ENCODE data around the gene SLC39A5.
"Not testable (repeated sequence)": the region's sequence is repeated elsewhere in the genome, so short reads cannot be mapped to it uniquely, and the experiment has no call there.

Gene SLC39A5, protein sequence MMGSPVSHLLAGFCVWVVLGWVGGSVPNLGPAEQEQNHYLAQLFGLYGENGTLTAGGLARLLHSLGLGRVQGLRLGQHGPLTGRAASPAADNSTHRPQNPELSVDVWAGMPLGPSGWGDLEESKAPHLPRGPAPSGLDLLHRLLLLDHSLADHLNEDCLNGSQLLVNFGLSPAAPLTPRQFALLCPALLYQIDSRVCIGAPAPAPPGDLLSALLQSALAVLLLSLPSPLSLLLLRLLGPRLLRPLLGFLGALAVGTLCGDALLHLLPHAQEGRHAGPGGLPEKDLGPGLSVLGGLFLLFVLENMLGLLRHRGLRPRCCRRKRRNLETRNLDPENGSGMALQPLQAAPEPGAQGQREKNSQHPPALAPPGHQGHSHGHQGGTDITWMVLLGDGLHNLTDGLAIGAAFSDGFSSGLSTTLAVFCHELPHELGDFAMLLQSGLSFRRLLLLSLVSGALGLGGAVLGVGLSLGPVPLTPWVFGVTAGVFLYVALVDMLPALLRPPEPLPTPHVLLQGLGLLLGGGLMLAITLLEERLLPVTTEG

DNA sequence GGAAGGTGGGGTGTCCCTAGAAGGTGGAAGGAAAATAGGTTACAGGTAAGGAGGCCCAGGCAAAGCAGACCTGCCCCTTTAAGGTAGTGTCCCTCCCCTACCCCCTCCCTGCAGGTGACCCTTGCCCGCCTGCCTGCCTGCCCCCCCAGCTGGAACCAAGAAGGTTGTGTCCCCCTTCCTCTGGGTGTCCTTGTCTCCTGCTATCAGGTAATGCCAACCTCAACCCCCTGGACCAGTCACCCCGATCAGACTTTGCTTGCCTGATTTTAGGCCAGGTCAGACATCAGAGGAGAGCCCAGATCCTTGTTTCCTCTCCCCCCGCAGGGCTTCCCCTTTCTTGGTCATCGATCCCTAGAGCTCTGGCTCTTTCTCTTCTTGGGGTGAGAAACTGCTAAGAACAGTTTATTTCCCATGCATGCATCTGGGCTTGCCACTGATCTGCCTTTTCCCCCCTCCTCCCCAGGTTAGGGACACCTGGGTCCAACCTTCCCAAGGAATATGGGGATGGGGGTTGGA lies at the start of gene SLC39A5:
SLC39A5 (plus strand) TSS at position 136 of the 516 bp plus-strand sequence. CDS start 1,224 bp downstream, outside the sequence.
- no peak for DNase-seq

DNA sequence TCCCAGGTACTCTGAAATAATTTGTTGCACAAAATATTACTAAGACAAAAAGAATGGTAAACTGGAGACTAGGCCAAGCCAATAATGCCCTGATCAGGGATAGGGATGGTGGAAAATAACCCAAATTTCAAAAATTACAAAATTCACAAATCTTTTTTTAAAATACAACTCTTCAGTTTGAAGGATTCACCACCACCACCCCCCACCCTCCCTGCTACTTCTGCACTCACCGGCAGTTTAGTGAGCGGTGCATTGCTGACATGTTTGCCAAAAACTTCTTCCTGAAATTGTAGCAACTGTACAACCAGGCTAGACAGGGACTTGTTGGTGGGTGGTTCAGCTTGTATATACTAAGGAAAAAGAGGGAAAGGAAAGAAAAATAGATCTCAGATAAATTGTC lies 42.9 kb upstream of the SLC39A5 start:
- DNase-seq = no peak

DNA sequence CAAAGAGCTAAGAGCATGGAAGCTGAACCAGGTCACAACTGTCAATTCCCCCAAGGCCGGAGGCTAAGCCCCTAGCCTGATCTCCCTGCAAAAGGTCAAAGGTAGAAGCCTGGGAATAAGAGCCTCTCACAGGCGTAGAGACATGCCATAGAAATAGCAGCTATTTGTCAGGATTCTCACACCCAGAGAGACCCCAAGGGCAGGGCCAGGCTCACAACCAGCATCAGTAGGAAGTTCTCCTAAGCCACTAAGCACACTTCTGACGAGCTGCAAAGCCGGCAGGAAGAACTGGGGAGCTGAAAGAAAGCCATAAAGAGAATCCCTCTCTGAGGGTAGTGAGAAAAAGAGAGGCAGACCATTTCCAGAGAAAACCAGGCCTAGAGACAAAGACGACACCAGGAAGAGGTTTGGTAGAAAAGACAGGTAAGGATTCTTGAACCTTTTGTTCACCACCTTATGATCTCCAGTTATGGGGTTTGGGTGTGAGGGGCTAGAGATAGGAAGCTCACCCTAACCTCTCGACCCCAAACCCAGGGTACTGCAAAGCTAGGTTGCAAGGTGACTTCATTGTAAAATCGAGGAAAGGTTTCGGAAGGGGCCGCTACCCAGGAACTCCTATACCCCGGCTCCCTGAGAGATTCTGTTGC lies 41.6 kb upstream of the SLC39A5 start:
- DNase-seq = no peak

DNA sequence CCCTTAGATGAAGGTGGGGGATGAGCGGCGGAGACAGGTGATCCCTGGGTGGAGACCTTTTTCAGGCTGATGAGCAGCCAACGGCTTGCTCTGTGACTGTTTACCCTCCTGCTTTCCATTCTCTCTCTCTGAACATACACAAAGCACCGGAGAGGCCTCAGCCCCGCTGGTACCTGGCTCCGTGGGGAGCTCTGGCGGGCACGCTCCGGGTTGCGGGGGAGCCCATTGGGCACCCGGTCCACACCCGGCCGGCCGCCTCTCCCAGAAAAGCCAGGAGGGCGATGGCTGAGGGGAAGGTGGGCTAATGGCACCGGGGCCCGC lies 41.1 kb upstream of the SLC39A5 start:
- DNase-seq = peak; percentile 49

DNA sequence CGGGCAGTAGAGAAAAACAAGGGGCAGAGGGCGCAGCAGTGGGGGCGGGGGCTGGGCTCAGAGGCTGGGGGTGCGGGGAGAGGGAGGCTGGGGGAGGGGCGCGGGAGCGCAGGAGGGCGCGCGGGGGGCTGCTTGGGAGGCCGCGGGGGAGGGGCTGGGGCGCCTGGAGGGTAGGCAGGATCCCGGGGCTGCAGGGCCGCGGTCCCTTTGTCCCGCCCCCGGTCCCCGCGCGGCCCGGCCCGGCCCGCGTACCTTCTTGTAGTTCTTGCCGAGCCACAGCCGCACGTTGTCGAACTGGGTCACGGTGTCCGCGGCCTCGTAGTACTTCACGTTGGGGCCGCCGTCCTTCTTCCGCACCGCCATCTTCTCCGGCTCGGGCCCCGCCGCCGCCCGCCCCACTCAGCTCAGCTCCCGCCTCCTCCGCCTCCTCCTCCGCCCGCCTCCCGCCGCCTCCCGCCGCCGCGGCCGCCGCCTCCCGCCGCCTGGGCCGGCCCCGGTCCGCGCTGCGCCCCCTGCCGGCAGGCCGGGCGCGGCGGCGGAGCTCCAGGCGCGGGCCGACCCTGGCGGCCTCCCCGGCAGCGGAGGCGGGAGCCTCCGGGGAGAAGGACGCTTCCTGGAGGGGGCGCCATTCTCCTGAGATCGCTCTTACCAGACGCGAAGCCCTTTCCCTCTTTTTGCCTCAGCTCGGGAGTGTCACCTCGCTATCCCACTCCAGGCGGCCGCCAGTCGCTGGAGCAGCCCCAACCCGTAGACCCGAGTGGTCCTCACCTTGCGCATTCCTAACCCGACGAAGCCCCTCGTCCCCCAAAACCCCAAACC lies 40.5 kb upstream of the SLC39A5 start, which contains the start of gene SMARCC2:
SMARCC2 (minus strand) TSS at position 385 of the 819 bp plus-strand sequence; CDS start at position 363, 22 bp downstream.
- DNase-seq = peak; percentile 83

DNA sequence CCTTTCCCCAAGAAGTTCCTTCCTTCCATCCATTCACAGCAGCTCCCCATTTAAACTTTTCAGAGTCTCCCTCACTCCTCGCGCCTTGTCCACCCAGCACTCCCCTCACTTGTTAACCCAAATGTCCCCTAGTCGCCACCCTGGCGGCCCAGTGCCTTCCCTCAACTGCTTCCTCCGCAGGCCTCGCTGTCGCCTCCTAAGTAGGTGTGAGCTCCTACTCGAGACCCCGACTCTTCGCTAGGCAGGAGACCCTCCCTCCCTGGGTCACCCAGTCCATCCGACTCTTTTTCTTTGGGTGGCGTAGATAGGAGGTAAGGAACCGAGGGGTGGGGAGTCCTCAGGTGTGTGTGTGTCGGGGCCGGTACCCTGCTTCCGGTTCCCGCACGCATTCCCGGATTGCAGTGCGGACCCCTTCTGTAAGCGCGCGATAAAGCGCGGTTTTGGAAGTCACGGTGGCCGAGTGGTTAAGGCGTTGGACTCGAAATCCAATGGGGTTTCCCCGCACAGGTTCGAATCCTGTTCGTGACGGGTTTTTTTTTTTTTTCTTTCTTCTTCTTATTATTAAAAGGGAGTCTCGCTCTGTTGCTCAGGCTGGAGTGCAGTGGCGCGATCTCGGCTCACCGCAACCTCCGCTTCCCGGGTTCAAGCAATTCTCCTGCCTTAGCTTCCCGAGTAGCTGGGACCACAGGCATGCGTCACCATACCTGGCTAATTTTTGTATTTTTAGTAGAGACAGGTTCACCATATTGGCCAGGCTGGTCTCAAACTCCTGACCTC lies 39.7 kb upstream of the SLC39A5 start:
- DNase-seq = peak; percentile 87

DNA sequence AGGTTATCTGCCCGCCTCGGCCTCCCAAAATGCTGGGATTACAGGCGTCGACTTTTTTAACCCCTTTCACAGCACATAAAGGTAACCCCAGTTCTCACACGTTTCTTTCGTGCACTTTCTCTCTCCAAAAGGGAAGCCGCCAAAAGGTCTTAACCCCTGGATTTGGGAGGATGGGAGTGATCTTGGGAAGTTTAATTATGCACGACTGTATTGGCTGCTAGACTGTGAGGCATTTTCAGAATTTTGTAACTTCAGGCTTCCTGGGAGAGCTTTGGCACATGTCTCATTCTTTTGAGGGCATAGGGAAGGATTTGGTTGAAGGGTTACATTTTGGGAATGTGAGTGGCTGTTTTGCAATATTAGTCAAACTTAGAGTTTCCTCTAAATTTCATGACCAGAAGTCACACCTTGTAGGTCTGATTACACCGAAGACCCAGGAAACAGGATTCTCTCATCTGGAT lies 39.1 kb upstream of the SLC39A5 start:
- DNase-seq = peak; percentile 43

DNA sequence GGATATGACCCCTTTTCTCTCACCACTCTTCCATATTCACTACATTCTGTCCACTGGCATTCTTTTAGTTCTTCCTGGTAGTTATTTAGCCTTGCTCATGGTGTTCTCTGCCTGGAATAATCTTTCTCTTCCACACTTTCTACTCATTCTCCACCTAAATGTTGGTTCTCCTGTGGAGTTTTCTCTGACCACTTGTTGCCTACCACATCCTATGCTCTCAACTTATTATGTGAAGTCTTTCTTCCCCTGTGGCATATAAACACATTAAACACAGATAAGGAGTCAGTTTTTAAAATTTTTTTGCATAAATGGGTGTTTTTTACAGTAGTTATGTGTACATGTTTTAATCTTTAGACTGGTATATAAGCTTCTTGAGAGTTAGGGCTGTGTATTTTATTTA lies 37.3 kb upstream of the SLC39A5 start:
- no peak for DNase-seq

DNA sequence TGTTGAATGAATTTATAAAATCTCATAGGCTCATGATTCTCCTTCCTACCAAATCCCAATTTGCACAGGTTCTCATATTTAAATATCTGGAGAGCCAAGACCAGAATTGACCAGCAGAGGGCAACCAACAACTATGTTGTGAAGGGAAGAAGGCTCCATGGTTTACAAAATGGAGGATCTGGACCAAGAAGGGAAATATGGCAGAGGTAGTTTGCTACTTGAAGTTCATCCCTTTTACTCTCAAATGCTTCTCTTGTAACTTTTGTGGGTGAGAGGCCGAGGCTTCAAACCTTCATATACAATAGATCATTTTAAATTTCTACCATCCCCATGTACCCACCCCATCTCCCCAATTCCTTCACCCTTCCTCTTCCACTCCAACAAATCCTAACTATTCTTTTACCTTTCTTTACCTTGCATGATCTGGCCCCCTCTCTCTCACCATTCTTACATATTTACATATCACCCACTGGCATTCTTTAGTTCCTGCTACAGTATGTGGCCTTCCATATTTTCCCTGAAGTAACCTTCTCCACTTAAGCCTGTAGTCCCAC lies 36.7 kb upstream of the SLC39A5 start:
- peak; percentile 85 for DNase-seq

DNA sequence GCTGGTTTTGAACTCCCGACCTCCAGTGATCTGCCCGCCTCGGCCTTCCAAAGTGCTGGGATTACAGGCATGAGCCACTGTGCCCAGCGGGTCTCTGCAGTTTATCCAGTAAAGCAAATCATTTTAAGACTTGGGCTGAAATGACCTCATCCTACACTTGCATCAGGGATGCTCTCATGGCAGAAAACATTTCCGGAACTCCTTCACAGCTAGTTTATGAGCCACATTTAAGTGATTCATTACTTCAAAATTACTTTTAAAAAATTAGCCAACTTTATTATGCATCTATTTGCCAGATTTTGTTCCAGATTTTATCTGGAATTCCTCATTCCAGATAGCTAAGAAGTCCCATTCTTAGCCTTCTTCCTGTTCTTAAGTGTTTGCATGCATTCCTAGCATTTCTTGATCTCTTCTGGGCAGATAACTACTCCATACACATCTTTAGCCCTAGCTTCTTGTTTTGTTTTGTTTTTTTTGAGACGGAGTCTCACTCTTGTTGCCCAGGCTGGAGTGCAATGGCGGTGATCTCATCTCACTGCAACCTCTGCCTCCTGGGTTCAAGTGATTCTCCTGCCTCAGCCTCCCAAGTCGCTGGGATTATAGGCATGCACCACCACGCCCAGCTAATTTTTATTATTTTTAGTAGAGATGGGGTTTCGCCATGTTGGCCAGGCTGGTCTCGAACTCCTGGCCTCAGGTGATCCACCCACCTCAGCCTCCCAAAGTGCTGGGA lies 32.9 kb upstream of the SLC39A5 start:
- DNase-seq = not testable (repeated sequence)

DNA sequence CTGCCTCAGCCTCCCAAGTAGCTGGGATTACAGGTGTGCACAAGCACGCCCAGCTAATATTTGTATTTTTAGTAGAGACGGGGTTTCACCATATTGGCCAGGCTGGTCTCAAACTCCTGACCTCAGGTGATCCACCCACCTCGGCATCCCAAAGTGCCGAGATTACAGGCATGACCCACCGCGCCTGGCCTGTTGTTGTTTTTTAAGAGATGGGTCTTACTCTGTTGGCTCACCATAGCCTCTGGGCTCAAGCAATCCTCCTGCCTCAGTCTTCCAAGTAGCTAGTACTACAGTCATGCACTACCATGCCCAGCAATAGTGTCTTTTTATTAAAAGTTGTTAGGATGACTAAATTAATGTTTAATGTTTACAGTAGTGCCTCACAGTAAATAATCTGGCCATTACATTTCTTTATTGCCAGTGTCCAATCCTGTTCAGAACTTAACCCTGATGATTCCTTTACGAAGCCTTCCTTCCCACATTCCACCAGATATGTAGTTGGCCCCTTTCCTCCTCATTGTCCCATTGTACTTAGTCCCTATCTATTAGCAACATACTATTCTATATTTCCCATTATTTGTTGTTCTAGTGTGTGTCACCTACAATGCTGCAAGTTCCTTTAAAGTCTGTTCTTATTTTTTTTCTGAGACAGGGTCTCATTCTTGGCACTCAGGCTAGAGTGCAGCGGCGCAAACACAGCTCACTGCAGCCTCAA lies 31.8 kb upstream of the SLC39A5 start:
- DNase-seq = no peak

DNA sequence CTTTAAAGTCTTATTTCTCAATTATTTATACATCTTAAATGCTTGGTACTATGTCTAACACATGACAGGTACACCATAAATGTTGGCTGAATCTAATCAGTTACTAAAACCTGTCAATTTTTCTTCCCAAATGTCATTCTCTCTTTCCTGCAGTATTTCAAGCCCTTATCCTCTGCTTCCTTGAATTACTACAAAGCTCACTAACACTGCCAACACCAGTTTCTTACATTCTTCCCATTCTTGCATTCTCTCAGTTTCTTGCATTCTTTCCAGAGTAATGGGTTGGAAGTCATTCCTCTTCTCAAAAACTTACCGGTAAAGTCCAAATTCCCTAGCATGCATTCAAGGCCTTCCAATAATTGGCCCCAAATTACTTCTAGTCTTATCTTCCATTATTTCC lies 31.0 kb upstream of the SLC39A5 start:
- no peak for DNase-seq

DNA sequence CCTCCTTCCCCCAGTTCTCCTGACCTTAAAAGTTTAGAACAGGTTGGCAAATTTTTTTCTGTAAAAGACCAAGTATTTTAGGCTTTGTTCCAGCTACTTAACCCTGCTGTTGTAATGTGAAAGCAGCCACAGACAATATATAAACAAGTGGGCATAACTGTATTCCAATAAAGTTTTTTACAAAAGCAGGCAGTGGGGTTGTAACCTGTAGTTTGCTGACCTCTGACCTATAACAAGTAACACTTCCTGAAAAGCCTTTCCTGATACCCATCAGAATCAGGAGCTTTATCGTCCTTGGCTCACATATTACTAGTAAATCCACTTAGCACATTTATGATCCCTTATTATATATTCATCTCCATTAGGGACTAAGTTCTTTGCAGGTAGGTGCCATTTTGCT lies 27.5 kb upstream of the SLC39A5 start:
- DNase-seq = no peak

DNA sequence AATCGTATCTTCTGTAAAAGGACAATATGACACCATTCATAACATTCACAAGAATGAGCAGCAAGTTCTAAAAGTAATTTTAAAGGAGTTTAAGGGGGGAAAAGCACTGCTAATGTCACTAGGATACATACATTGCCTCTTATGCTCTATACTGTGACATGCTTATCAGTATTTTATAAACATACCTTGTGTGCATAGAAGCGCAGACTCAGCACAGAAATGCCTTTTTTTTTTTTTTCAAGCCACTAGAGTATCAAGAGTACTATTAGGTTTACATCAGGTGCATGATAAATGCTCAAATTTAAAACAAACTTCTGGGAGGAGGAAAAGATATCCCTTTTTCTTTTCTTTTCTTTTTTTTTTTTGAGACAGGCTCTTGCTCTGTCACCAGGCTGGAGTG lies 27.0 kb upstream of the SLC39A5 start:
- DNase-seq = no peak

DNA sequence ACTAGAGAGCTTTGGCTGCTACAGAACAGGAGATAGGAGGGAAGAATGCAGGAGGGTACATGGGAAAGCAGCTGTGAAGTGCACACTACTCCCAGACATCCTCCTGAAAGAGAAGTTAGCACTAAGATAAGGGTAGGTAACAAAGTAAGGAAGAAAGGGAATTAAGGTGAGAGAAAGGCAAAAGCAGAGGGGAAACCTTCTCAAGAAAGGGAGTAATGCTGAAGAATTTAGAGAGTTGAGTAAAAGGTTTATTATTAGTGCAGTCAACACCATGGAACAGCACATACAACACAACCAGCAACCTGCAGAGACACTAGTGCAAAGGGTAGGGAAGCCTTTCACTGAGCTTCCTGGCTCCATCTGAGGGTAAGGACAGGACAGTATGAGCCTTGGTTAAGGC lies 25.6 kb upstream of the SLC39A5 start:
- DNase-seq = no peak

DNA sequence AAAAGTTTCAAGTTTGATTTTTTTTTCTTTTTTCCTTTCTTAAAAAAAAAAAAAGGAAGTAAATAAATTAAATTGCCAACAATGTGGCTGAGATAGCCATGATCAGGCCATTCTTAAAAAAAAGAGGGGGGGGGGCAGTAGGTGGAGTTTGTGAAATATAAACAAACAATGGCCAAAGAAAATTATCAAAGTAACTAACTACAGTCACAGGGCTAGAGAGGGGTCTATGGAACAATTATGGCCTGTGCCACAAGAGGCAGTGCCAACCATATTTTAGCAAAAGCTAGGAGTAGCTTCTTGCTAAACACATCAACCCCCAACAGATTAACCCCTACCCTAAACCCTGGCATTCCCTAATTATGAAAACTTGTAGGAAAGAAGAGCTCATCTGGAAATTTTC lies 24.4 kb upstream of the SLC39A5 start:
- no peak for DNase-seq

DNA sequence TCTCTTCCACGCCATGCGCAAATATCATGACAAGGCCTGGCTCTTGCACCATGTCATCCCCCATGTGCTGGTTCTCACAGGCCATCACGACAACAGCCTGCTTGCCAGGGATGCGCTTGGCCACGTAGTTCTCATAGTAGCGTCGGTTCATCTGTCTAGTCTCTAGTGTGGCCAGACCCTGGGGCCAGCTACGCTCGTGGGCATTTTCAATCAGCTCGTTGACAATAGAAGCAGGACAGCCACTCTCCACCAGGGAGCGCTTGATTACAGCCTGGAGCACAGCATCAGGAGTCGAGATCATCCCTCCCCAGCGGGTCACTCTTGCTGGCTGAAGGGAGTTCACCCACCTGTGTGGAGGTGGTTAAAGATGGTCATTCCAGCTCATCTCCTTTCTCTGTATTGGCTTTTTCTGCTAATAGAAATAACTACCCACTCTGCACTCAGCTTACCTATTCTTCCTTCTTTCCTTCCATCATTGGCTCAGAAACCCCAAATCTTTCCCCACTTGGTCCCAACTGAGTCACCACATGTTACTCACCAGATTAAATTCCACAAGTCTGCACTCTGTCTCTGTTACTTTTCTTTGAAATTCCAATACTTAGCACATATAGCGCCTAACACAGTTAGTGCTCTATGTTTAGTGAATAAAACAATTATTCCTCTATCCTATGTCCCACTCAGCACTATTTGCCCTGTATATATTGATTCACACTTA lies 23.2 kb upstream of the SLC39A5 start:
- DNase-seq = no peak

DNA sequence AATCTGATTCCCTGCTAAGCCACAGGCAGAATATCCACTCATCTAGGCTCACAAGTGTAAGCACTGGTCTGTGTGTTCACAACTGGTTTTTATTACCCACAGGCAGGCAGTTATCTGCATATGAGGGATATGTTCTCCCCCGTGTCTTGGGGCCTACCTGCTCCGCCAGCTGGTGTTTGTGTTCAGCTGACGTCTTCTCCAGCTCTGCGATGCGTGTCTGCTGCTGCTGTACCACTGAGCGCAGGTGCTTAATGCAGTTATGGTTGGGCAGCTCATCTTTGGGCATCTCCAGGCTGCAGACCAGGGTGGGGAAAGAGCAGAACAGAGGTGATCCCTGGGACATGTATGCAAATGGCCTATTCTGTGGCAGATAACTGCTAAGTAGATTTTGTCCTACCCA lies 21.8 kb upstream of the SLC39A5 start:
- DNase-seq = peak; percentile 76

DNA sequence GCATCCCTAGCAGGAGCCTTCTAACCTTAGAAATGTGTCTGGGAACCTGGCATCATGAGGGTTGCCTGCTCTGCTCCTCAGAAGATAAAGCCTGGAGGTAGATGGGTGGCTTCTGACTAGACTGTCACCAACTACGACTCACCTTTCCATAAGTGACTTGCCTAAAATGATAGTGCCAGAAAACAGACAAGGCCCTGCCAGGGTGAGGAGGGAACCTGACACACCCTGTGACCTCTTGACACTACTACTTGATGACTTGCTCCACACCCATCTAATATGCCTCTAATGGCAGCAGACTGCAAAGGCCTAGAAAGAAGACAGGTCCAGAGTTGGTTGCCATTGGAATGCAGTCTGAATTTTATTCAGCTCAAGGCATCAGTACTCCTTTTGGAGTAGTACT lies 17.5 kb upstream of the SLC39A5 start:
- DNase-seq = no peak

DNA sequence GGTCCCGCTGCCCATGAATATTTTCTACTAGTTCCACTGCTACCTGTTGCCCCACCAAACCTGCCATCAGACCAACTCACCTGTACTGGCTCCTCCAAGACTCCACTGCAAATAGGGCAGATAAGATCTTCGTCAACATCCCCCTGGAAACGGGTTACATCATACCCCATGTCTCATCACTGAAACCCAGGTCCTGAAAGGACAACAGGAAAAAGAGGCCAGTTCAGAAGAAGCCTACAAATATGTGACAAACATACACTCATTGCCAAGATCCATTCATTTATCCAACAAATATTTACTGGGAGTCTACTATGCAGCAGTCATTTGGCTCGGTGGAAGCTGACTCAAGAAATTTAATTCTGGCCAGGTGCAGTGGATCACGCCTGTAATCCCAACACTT lies 16.0 kb upstream of the SLC39A5 start:
- DNase-seq = no peak

Measured in NCI-H2171 treated with DMSO at 0.1 percent for 48 hours (cell line).